GM21390 (cell line): ENCODE results near the gene ADGRF1.
"Not testable (repeated sequence)": the region's sequence is repeated elsewhere in the genome, so short reads cannot be mapped to it uniquely, and the experiment has no call there.

Source experiments
- ATAC-seq: cut with Tn5 transposase; IDR thresholded peaks from one replicate; pipeline ENCODE4 v1.9.1; 2021; ENCODE audit not compliant: unreplicated experiment

ADGRF1 gene

GRCh38 chr6:47042275-47042791 is at the start of gene ADGRF1:
ADGRF1 (minus strand) TSS chr6:47042332; CDS start chr6:47029061, 13,271 bp downstream.
- no peak for ATAC-seq

- ATAC-seq, result no peak
Observed at GRCh38 chr6:47090881-47091280, 48.7 kb upstream of the ADGRF1 start.

GRCh38 chr6:47089473-47089872 is 47.3 kb upstream of the ADGRF1 start:
- ATAC-seq, result not testable (repeated sequence)

- no peak for ATAC-seq
Observed at GRCh38 chr6:47086051-47086770, 44.1 kb upstream of the ADGRF1 start.

- ATAC-seq, result no peak
Observed at GRCh38 chr6:47084610-47085009, 42.5 kb upstream of the ADGRF1 start.

GRCh38 chr6:47083586-47084047 is 41.5 kb upstream of the ADGRF1 start:
- no peak for ATAC-seq

GRCh38 chr6:47080083-47080596 is 38.0 kb upstream of the ADGRF1 start:
- ATAC-seq, result no peak

- ATAC-seq, result no peak
Observed at GRCh38 chr6:47079638-47080037, 37.5 kb upstream of the ADGRF1 start.

- no peak for ATAC-seq
Observed at GRCh38 chr6:47078991-47079390, 36.9 kb upstream of the ADGRF1 start.

GRCh38 chr6:47076422-47077344 is 34.6 kb upstream of the ADGRF1 start:
- no peak for ATAC-seq

GRCh38 chr6:47075741-47076421 is 33.7 kb upstream of the ADGRF1 start:
- no peak for ATAC-seq

- ATAC-seq, result no peak
Observed at GRCh38 chr6:47075168-47075567, 33.0 kb upstream of the ADGRF1 start.

GRCh38 chr6:47073125-47074110 is 31.3 kb upstream of the ADGRF1 start:
- ATAC-seq, result no peak

- no peak for ATAC-seq
Observed at GRCh38 chr6:47072667-47073066, 30.5 kb upstream of the ADGRF1 start.

- no peak for ATAC-seq
Observed at GRCh38 chr6:47071681-47072080, 29.5 kb upstream of the ADGRF1 start.

- ATAC-seq, result no peak
Observed at GRCh38 chr6:47070461-47070860, 28.3 kb upstream of the ADGRF1 start.

GRCh38 chr6:47069156-47069555 is 27.0 kb upstream of the ADGRF1 start:
- ATAC-seq, result no peak

- ATAC-seq, result no peak
Observed at GRCh38 chr6:47066418-47066817, 24.3 kb upstream of the ADGRF1 start.

- ATAC-seq, result no peak
Observed at GRCh38 chr6:47064274-47064673, 22.1 kb upstream of the ADGRF1 start.

GRCh38 chr6:47062346-47062745 is 20.2 kb upstream of the ADGRF1 start:
- no peak for ATAC-seq
